IMR-90 (cell line): ENCODE measurements around the gene FRZB. TPM values are rescaled to one million over a fixed set of nuclear protein-coding genes. Genes with fewer than 3 reads are reported as not detected.

Experiments
- ATAC-seq: fragments of 200-7000 bp; cut with Tn5 transposase; 2 replicates; pipeline ENCODE4 v1.9.1; 2020; ENCODE audit warnings: low read depth, mild to moderate bottlenecking, moderate library complexity
- BruUV-seq: library from RNA; stranded (reverse); fragments of 400-500 nt; replicated peaks from 2 replicates; lab custom pipeline; 2021; lab: Mats Ljungman, UMichigan
- CTCF ChIA-PET: fragments of 300-600 bp; formaldehyde crosslinking; extraction: SDS; loops from one replicate; lab custom pipeline; 2021; ENCODE audit warnings: antibody characterized with exemption; lab: Yijun Ruan, JAX
- POLR2A ChIA-PET: fragments of 300-600 bp; sonication (Branson Sonifier 250); formaldehyde crosslinking; loops from one replicate; lab custom pipeline; 2022; ENCODE audit warnings: antibody characterized with exemption; ENCODE audit not compliant: unreplicated experiment; lab: Charles Lee
- DNase-seq: peaks from one replicate; pipeline ENCODE4 v3.0.0; 2013
- H2AFZ ChIP-seq: replicated peaks from 2 replicates; pipeline ENCODE3; 2013; ENCODE audit warnings: low read length, mild to moderate bottlenecking; ENCODE audit not compliant: poor library complexity
- H2AK5ac ChIP-seq: 2 replicates; pipeline ENCODE4 v1.6.1; 2013; ENCODE audit warnings: low read depth, low read length, inconsistent platforms
- H2AK9ac ChIP-seq: replicated peaks from 2 replicates; pipeline ENCODE3; 2013; ENCODE audit warnings: mild to moderate bottlenecking, low read depth, low read length, moderate library complexity; ENCODE audit not compliant: poor library complexity
- H2BK120ac ChIP-seq: 2 replicates; pipeline ENCODE4 v1.6.1; 2013; ENCODE audit warnings: low read depth, low read length, inconsistent platforms
- H2BK15ac ChIP-seq: 3 replicates; pipeline ENCODE4 v1.6.1; 2013; ENCODE audit warnings: low read depth, low read length, inconsistent platforms
- H2BK20ac ChIP-seq: 2 replicates; pipeline ENCODE4 v1.6.1; 2013; ENCODE audit warnings: low read depth, mild to moderate bottlenecking, inconsistent platforms, low read length, moderate library complexity
- H2BK5ac ChIP-seq: 2 replicates; pipeline ENCODE4 v1.6.1; 2013; ENCODE audit warnings: mild to moderate bottlenecking, low read depth, low read length, inconsistent platforms; ENCODE audit not compliant: poor library complexity, severe bottlenecking
- H3K14ac ChIP-seq: replicated peaks from 2 replicates; pipeline ENCODE4 v1.6.1; 2013; ENCODE audit warnings: low read depth, low read length, inconsistent platforms
- H3K18ac ChIP-seq: 2 replicates; pipeline ENCODE4 v1.6.1; 2013; ENCODE audit warnings: low read depth, low read length, control low read depth
- H3K23ac ChIP-seq: 2 replicates; pipeline ENCODE4 v1.6.1; 2013; ENCODE audit warnings: low read depth, low read length, inconsistent platforms
- H3K27ac ChIP-seq: 2 replicates; pipeline ENCODE4 v1.5.1; 2013; ENCODE audit warnings: mild to moderate bottlenecking, control low read depth, low read length; ENCODE audit not compliant: insufficient read depth
- H3K27me3 ChIP-seq: 2 replicates; pipeline ENCODE4 v1.6.1; 2013; ENCODE audit warnings: low read length; ENCODE audit not compliant: control insufficient read depth, insufficient read depth
- H3K36me3 ChIP-seq: 2 replicates; pipeline ENCODE4 v1.6.1; 2013; ENCODE audit warnings: low read length, mixed read lengths; ENCODE audit not compliant: control insufficient read depth, insufficient read depth
- H3K4ac ChIP-seq: 2 replicates; pipeline ENCODE4 v1.6.1; 2013; ENCODE audit warnings: low read depth, low read length, inconsistent platforms
- H3K4me1 ChIP-seq: 2 replicates; pipeline ENCODE4 v1.6.1; 2013; ENCODE audit warnings: low read length, mixed read lengths; ENCODE audit not compliant: control insufficient read depth, insufficient read depth
- H3K4me2 ChIP-seq: 2 replicates; pipeline ENCODE4 v1.6.1; 2013; ENCODE audit warnings: low read depth, mild to moderate bottlenecking, control low read depth, low read length, moderate library complexity
- H3K4me3 ChIP-seq: 2 replicates; pipeline ENCODE4 v1.5.1; 2013; ENCODE audit warnings: low read depth, mild to moderate bottlenecking, control low read depth, low read length, moderate library complexity; ENCODE audit not compliant: insufficient read depth
- H3K56ac ChIP-seq: 2 replicates; pipeline ENCODE4 v1.6.1; 2013; ENCODE audit warnings: low read length, inconsistent platforms; ENCODE audit not compliant: insufficient read depth; ENCODE audit errors: extremely low read depth
- H3K79me1 ChIP-seq, 2 experiments: 2 replicates each; pipeline ENCODE4 v1.6.1; 2013; ENCODE audit warnings: low read length in 2 of 2, inconsistent platforms in 1 of 2, low read depth in 1 of 2
- H3K9ac ChIP-seq: 2 replicates; pipeline ENCODE4 v1.6.1; 2013; ENCODE audit warnings: low read depth, low read length, control low read depth
- H3K9me1 ChIP-seq: 2 replicates; pipeline ENCODE4 v1.6.1; 2013; ENCODE audit warnings: low read length, inconsistent platforms; ENCODE audit not compliant: insufficient read depth
- H3K9me3 ChIP-seq: 2 replicates; pipeline ENCODE4 v1.6.1; 2013; ENCODE audit warnings: low read length; ENCODE audit not compliant: control insufficient read depth, insufficient read depth
- H4K20me1 ChIP-seq: 2 replicates; pipeline ENCODE4 v1.6.1; 2013; ENCODE audit warnings: low read length, inconsistent platforms; ENCODE audit not compliant: insufficient read depth
- H4K5ac ChIP-seq: 2 replicates; pipeline ENCODE4 v1.6.1; 2013; ENCODE audit warnings: mild to moderate bottlenecking, low read depth, low read length, control low read depth
- H4K8ac ChIP-seq, 2 experiments: 2 replicates each; pipeline ENCODE4 v1.6.1; 2013; ENCODE audit warnings: low read depth in 2 of 2, low read length in 2 of 2, control low read depth in 1 of 2, inconsistent platforms in 1 of 2
- H4K91ac ChIP-seq: 2 replicates; pipeline ENCODE4 v1.6.1; 2013; ENCODE audit warnings: low read depth, low read length, inconsistent platforms; ENCODE audit not compliant: insufficient read depth
- CTCF ChIP-seq: conservative IDR thresholded peaks from 2 replicates; pipeline ENCODE4 v1.5.1; 2012; ENCODE audit warnings: mild to moderate bottlenecking, low read depth, low read length, improper control_type of control experiment
- ELK1 ChIP-seq: fragments of 150-350 bp; IDR thresholded peaks from 2 replicates; pipeline ENCODE4 v1.6.1; 2016; ENCODE audit warnings: low read depth, mild to moderate bottlenecking, low read length, moderate library complexity, borderline replicate concordance
- RAD21 ChIP-seq: IDR thresholded peaks from 2 replicates; pipeline ENCODE4 v1.6.1; 2012; ENCODE audit warnings: low read length, improper control_type of control experiment
- SMC3 ChIP-seq: fragments of 150-350 bp; IDR thresholded peaks from 2 replicates; pipeline ENCODE4 v1.6.1; 2016; ENCODE audit warnings: low read depth, mild to moderate bottlenecking, antibody characterized with exemption, low read length, moderate library complexity
- whole genome bisulfite sequencing, 2 experiments: methylation state at CpG; one replicate each; pipeline versions ENCODE4 v1.1.5 to v1.1.7; 2013; ENCODE audit warnings: missing lambda C conversion rate in 2 of 2; ENCODE audit not compliant: insufficient read length in 1 of 2; ENCODE audit errors: extremely low coverage in 2 of 2; 5-methylcytosine and 5-hydroxymethylcytosine counted together
- dilution Hi-C: fragments of 300-500 bp; cut with HindIII; formaldehyde crosslinking; loops from one replicate; pipeline ENCODE4 v1.14.3; 2018; ENCODE audit warnings: low sequenced_read_pairs; ENCODE audit not compliant: unreplicated experiment
- in situ Hi-C: fragments of 300-500 bp; cut with MboI; formaldehyde crosslinking; loops from 3 replicates; pipeline ENCODE4 v1.14.3; 2019; ENCODE audit warnings: low sequenced_read_pairs, inconsistent platforms, mixed read lengths
- intact Hi-C: fragments of 100-400 bp; cut with micrococcal nuclease; formaldehyde crosslinking; loops from 2 replicates; pipeline ENCODE4 v1.10.0; 2022
- polyA plus RNA-seq, 3 experiments: library from polyadenylated mRNA; depleted of rRNA; stranded (reverse); fragments of >200 nt; gene quantifications; 2 replicates each; pipeline ENCODE4 v1.2.3, GENCODE V29; 2012; ENCODE audit warnings: low replicate concordance in 1 of 3
- total RNA-seq: library from RNA; depleted of rRNA; stranded (reverse); fragments of >200 nt; gene quantifications from 2 replicates; pipeline ENCODE4 v1.2.3, GENCODE V29; 2012

FRZB gene
- total and polyA plus RNA-seq, 2 of the 4 experiments (the other 2 are of a cell fraction) = 0.18 to 1.2 TPM

- dilution Hi-C loops (no loop called here), in situ Hi-C loops (no loop called here), intact Hi-C loops (loop anchor here (1.0 kb wide), 1 partner anchor 196 kb away; no protein-coding TSS in a partner anchor)
- Histone ChIP-seq H3K4ac (no peak overlapping the region), H3K9me1 (no peaks in the 10 kb centered on the region; the same call in 1 of the 2 replicates), H2BK20ac (no peak overlapping the region), H2AK5ac (no peak overlapping the region), H3K4me3 (no peak overlapping the region), H3K4me1 (no peaks in the 10 kb centered on the region), H4K8ac (no peak overlapping the region), H4K5ac (no peak overlapping the region), H3K27ac (no peak overlapping the region), H2BK15ac (no peak overlapping the region), H4K91ac (no peak overlapping the region), H3K23ac (no peak overlapping the region), H2BK5ac (no peak overlapping the region), H3K14ac (no peak overlapping the region), H3K79me1 (no peaks in the 10 kb centered on the region), H3K56ac (no peak overlapping the region), H3K9ac (no peak overlapping the region), H3K27me3 (no peaks in the 10 kb centered on the region), H4K20me1 (no peaks in the 10 kb centered on the region), H3K18ac (no peak overlapping the region), H2BK120ac (no peak overlapping the region), H3K36me3 (no peaks in the 10 kb centered on the region), H3K4me2 (no peak overlapping the region), H2AFZ (no peak overlapping the region), H3K9me3 (no peaks in the 10 kb centered on the region), H2AK9ac (no peak overlapping the region)
- TF ChIP-seq CTCF = peak; percentile 59
- no peak for TF ChIP-seq ELK1
- peak; percentile 70 for TF ChIP-seq RAD21
- TF ChIP-seq SMC3 = peak; percentile 51
- BruUV-seq = no TSS peak
- DNase-seq (peak; percentile 60), ATAC-seq (peak; percentile 78)
- WGBS, 2 experiments = no CpG with 5 or more reads among the region's 1 CpG
- ChIA-PET CTCF (interaction anchor here (0.7 to 1.8 kb wide), 8 partner anchors 9 to 309 kb away, joined by 3 to 5 read pairs (median 3); no protein-coding TSS in a partner anchor), POLR2A (no interaction called here)
Measured at GRCh38 chr2:182784777-182785176, 81.7 kb downstream of the FRZB start.
